H9 (cell line): ENCODE measurements around the gene ANKMY2. TPM values are rescaled to one million over a fixed set of nuclear protein-coding genes. Genes with fewer than 3 reads are reported as not detected.

Source experiments
- DNase-seq: peaks from one replicate; pipeline ENCODE4 v3.0.0-alpha.2; 2017
- H2AFZ ChIP-seq: one replicate; pipeline ENCODE4 v1.6.1; 2013; ENCODE audit warnings: mild to moderate bottlenecking, low read length, control low read depth, moderate library complexity
- H2AK5ac ChIP-seq: 2 replicates; pipeline ENCODE4 v1.6.1; 2013; ENCODE audit warnings: low read length, control low read depth, mixed read lengths; ENCODE audit not compliant: insufficient read length
- H2BK120ac ChIP-seq: one replicate; pipeline ENCODE4 v1.6.1; 2013; ENCODE audit warnings: low read depth, mild to moderate bottlenecking, low read length, control low read depth, inconsistent platforms; ENCODE audit not compliant: poor library complexity, severe bottlenecking
- H2BK12ac ChIP-seq: 2 replicates; pipeline ENCODE4 v1.6.1; 2013; ENCODE audit warnings: low read length, control low read depth, mixed read lengths, low read depth; ENCODE audit not compliant: insufficient read length
- H2BK15ac ChIP-seq: 2 replicates; pipeline ENCODE4 v1.6.1; 2013; ENCODE audit warnings: low read depth, low read length, control low read depth
- H2BK20ac ChIP-seq: one replicate; pipeline ENCODE4 v1.6.1; 2013; ENCODE audit warnings: low read depth, mild to moderate bottlenecking, low read length, control low read depth, inconsistent platforms; ENCODE audit not compliant: poor library complexity, severe bottlenecking
- H2BK5ac ChIP-seq: 2 replicates; pipeline ENCODE4 v1.6.1; 2013; ENCODE audit warnings: low read length, control low read depth, mixed read lengths; ENCODE audit not compliant: insufficient read length
- H3K14ac ChIP-seq: 2 replicates; pipeline ENCODE4 v1.6.1; 2013; ENCODE audit warnings: low read length, control low read depth; ENCODE audit not compliant: insufficient read depth
- H3K18ac ChIP-seq: 2 replicates; pipeline ENCODE4 v1.6.1; 2013; ENCODE audit warnings: low read depth, mild to moderate bottlenecking, mixed read lengths, low read length, control low read depth; ENCODE audit not compliant: insufficient read length
- H3K23ac ChIP-seq: 2 replicates; pipeline ENCODE4 v1.6.1; 2013; ENCODE audit warnings: low read length, control low read depth, mixed read lengths, low read depth; ENCODE audit not compliant: insufficient read length
- H3K23me2 ChIP-seq: 2 replicates; pipeline ENCODE4 v1.6.1; 2013; ENCODE audit warnings: low read depth, mild to moderate bottlenecking, mixed read lengths, low read length, control low read depth; ENCODE audit not compliant: insufficient read length, poor library complexity, severe bottlenecking
- H3K27ac ChIP-seq: 2 replicates; pipeline ENCODE4 v1.5.1; 2013; ENCODE audit warnings: low read length, control low read depth, mixed read lengths, low read depth; ENCODE audit not compliant: insufficient read length
- H3K27me3 ChIP-seq: 2 replicates; pipeline ENCODE4 v1.6.1; 2013; ENCODE audit warnings: low read length, control low read depth, inconsistent platforms; ENCODE audit not compliant: insufficient read depth
- H3K4ac ChIP-seq: 2 replicates; pipeline ENCODE4 v1.6.1; 2013; ENCODE audit warnings: low read depth, mild to moderate bottlenecking, control low read depth, inconsistent platforms, low read length, moderate library complexity
- H3K4me1 ChIP-seq: 2 replicates; pipeline ENCODE4 v1.6.1; 2013; ENCODE audit warnings: low read length, control low read depth, inconsistent platforms; ENCODE audit not compliant: insufficient read depth
- H3K4me2 ChIP-seq: 2 replicates; pipeline ENCODE4 v1.6.1; 2013; ENCODE audit warnings: low read length, control low read depth, mixed read lengths; ENCODE audit not compliant: insufficient read length, insufficient read depth
- H3K56ac ChIP-seq: 2 replicates; pipeline ENCODE4 v1.6.1; 2013; ENCODE audit warnings: low read depth, mild to moderate bottlenecking, mixed read lengths, low read length, control low read depth; ENCODE audit not compliant: insufficient read length
- H3K79me1 ChIP-seq: 2 replicates; pipeline ENCODE4 v1.6.1; 2013; ENCODE audit warnings: low read depth, mild to moderate bottlenecking, moderate library complexity, low read length, control low read depth, inconsistent platforms; ENCODE audit not compliant: insufficient read depth, poor library complexity, severe bottlenecking
- H3K79me2 ChIP-seq: 2 replicates; pipeline ENCODE4 v1.6.1; 2013; ENCODE audit warnings: low read length, control low read depth, inconsistent platforms; ENCODE audit not compliant: insufficient read depth
- H3K9ac ChIP-seq: 2 replicates; pipeline ENCODE4 v1.6.1; 2013; ENCODE audit warnings: low read length, control low read depth, mixed read lengths; ENCODE audit not compliant: insufficient read length; ENCODE audit errors: extremely low read depth
- H3K9me3 ChIP-seq: one replicate; pipeline ENCODE4 v1.6.1; 2013; ENCODE audit warnings: low read depth, low read length, inconsistent platforms; ENCODE audit not compliant: control insufficient read depth
- H3T11ph ChIP-seq: one replicate; pipeline ENCODE4 v1.6.1; 2013; ENCODE audit warnings: mild to moderate bottlenecking, low read length, control low read depth, inconsistent platforms
- H4K20me1 ChIP-seq: one replicate; pipeline ENCODE4 v1.6.1; 2013; ENCODE audit not compliant: control insufficient read depth, insufficient read length, insufficient read depth
- H4K5ac ChIP-seq: 2 replicates; pipeline ENCODE4 v1.6.1; 2013; ENCODE audit warnings: low read depth, mild to moderate bottlenecking, mixed read lengths, low read length, control low read depth; ENCODE audit not compliant: insufficient read length
- H4K8ac ChIP-seq: replicated peaks from 2 replicates; pipeline ENCODE4 v1.6.1; 2013; ENCODE audit warnings: low read length, control low read depth, mixed read lengths, low read depth; ENCODE audit not compliant: insufficient read length
- H4K91ac ChIP-seq: 2 replicates; pipeline ENCODE4 v1.6.1; 2013; ENCODE audit warnings: low read depth, mild to moderate bottlenecking, moderate library complexity, mixed read lengths, low read length, control low read depth; ENCODE audit not compliant: insufficient read length
- H3K27ac Mint-ChIP-seq, 3 experiments: 2 replicates in 2 of 3; 3 replicates in 1 of 3; pipeline ENCODE4 v1.8.0; 2020 to 2021; ENCODE audit warnings: mixed read lengths in 3 of 3, mild to moderate bottlenecking in 1 of 3, moderate library complexity in 1 of 3
- H3K27me3 Mint-ChIP-seq: 2 replicates; pipeline ENCODE4 v1.8.0; 2021; ENCODE audit warnings: low read depth, mild to moderate bottlenecking, moderate library complexity, mixed read lengths
- H3K36me3 Mint-ChIP-seq, 3 experiments: 2 replicates in 2 of 3; 3 replicates in 1 of 3; pipeline ENCODE4 v1.8.0; 2020 to 2021; ENCODE audit warnings: low read depth in 3 of 3, mixed read lengths in 3 of 3; ENCODE audit not compliant: insufficient read depth in 1 of 3
- H3K4me1 Mint-ChIP-seq, 2 experiments: 2 replicates each; pipeline ENCODE4 v1.8.0; 2020; ENCODE audit warnings: mixed read lengths in 2 of 2
- H3K4me3 Mint-ChIP-seq, 2 experiments: 2 replicates in 1 of 2; 3 replicates in 1 of 2; pipeline ENCODE4 v1.8.0; 2020 to 2021; ENCODE audit warnings: mild to moderate bottlenecking in 2 of 2, mixed read lengths in 2 of 2, moderate library complexity in 1 of 2
- H3K9me3 Mint-ChIP-seq, 2 experiments: 2 replicates in 1 of 2; 3 replicates in 1 of 2; pipeline ENCODE4 v1.8.0; 2020; ENCODE audit warnings: mild to moderate bottlenecking in 2 of 2, mixed read lengths in 2 of 2, moderate library complexity in 1 of 2
- WGBS: extraction: QIAGEN DNeasy Blood & Tissue Kit; methylation state at CpG from one replicate; pipeline ENCODE4 v1.1.7; 2013; ENCODE audit warnings: missing lambda C conversion rate, low lambda C conversion rate, mixed read lengths; ENCODE audit not compliant: insufficient read length; ENCODE audit errors: extremely low coverage; 5-methylcytosine and 5-hydroxymethylcytosine counted together
- total RNA-seq: library from RNA; stranded (reverse); gene quantifications from 2 replicates; pipeline ENCODE4 v1.2.1, GENCODE V29; 2021
- TF ChIP-seq, protein P1 (sequence below): fragments of 200-600 bp; sonication (generic); conservative IDR thresholded peaks from 3 replicates; pipeline ENCODE4 v1.8.0; 2021; ENCODE audit warnings: antibody characterized with exemption, mild to moderate bottlenecking

ANKMY2 gene
- total RNA-seq, 1 experiment from 2014 or later = 12.7 TPM

GRCh38 chr7:16668049-16668858, 22.7 kb upstream of the ANKMY2 start:
- Histone ChIP-seq H3K4me1 (peaks cover 3% of the 10 kb centered on the region; the same call in 1 of the 2 replicates), H4K91ac (no peak overlapping the region), H3K9me3 (no peaks in the 10 kb centered on the region), H3K79me2 (no peaks in the 10 kb centered on the region; the same call in 1 of the 2 replicates), H3K18ac (no peak overlapping the region), H3K14ac (no peak overlapping the region), H2AFZ (no peak overlapping the region), H2BK120ac (no peak overlapping the region), H3T11ph (no peak overlapping the region), H2AK5ac (no peak overlapping the region), H4K5ac (no peak overlapping the region), H3K4ac (no peak overlapping the region), H4K8ac (no peak overlapping the region), H2BK15ac (no peak overlapping the region), H3K79me1 (no peaks in the 10 kb centered on the region), H3K4me2 (no peak overlapping the region), H3K23me2 (no peaks in the 10 kb centered on the region), H3K23ac (no peak overlapping the region), H4K20me1 (no peaks in the 10 kb centered on the region), H2BK12ac (no peak overlapping the region), H3K27me3 (no peaks in the 10 kb centered on the region), H3K9ac (no peak overlapping the region), H3K27ac (no peak overlapping the region), H3K56ac (no peak overlapping the region), H2BK20ac (no peak overlapping the region), H2BK5ac (no peak overlapping the region)
- Mint-ChIP-seq H3K36me3 (peaks cover 24 to 41% (median 30%) of the 10 kb centered on the region in 3 experiments), H3K27me3 (no peaks in the 10 kb centered on the region), H3K4me1 (peaks cover 34 to 36% of the 10 kb centered on the region in 2 experiments), H3K4me3 (no peak overlapping the region; a peak in 1 of 5 replicates), H3K9me3 (no peaks in the 10 kb centered on the region), H3K27ac (peak overlapping the region in 2 of 3 experiments; percentile 67 to 68; a peak in 6 of 7 replicates)
- TF ChIP-seq, protein P1, sequence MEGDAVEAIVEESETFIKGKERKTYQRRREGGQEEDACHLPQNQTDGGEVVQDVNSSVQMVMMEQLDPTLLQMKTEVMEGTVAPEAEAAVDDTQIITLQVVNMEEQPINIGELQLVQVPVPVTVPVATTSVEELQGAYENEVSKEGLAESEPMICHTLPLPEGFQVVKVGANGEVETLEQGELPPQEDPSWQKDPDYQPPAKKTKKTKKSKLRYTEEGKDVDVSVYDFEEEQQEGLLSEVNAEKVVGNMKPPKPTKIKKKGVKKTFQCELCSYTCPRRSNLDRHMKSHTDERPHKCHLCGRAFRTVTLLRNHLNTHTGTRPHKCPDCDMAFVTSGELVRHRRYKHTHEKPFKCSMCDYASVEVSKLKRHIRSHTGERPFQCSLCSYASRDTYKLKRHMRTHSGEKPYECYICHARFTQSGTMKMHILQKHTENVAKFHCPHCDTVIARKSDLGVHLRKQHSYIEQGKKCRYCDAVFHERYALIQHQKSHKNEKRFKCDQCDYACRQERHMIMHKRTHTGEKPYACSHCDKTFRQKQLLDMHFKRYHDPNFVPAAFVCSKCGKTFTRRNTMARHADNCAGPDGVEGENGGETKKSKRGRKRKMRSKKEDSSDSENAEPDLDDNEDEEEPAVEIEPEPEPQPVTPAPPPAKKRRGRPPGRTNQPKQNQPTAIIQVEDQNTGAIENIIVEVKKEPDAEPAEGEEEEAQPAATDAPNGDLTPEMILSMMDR = no peak
- no CpG with 5 or more reads among the region's 11 CpGs for WGBS
- DNase-seq = no peak
